NCI-H146 (cell line): ENCODE measurements around the gene C4B.
"Not testable (repeated sequence)": the region's sequence is repeated elsewhere in the genome, so short reads cannot be mapped to it uniquely, and the experiment has no call there.

ENCODE experiments used
- DNase-seq: peaks from one replicate; lab custom pipeline; 2025; lab: John Stamatoyannopoulos, UW

The C4B gene

GRCh38 chr6:32014547-32014946 is at the start of gene C4B:
Gene C4B, plus strand, starts transcription at chr6:32014795. Its CDS starts 51 bp downstream, at chr6:32014846.
- DNase-seq: not testable (repeated sequence)

- DNase-seq: no peak
Measured at GRCh38 chr6:31965700-31966099, 48.9 kb upstream of the C4B start.

- DNase-seq: no peak
Measured at GRCh38 chr6:31966506-31966905, 48.1 kb upstream of the C4B start.

- DNase-seq: no peak
Measured at GRCh38 chr6:31966997-31967925, 47.3 kb upstream of the C4B start.

GRCh38 chr6:31967926-31968320 is 46.7 kb upstream of the C4B start:
- no peak for DNase-seq

- DNase-seq: no peak
Measured at GRCh38 chr6:31968326-31968725, 46.3 kb upstream of the C4B start.

- no peak for DNase-seq
Measured at GRCh38 chr6:31968791-31969711, 45.5 kb upstream of the C4B start.

- DNase-seq: no peak
Measured at GRCh38 chr6:31969712-31970603, 44.6 kb upstream of the C4B start.

- DNase-seq: peak; percentile 15
Measured at GRCh38 chr6:31970604-31971271, 43.9 kb upstream of the C4B start.

GRCh38 chr6:31971279-31971992 is 43.2 kb upstream of the C4B start:
- peak; percentile 22 for DNase-seq

- DNase-seq: peak; percentile 98
Measured at GRCh38 chr6:31971993-31972708, 42.4 kb upstream of the C4B start, which contains the start of gene DXO. Gene DXO, minus strand, starts transcription at chr6:31972138. Its CDS starts 463 bp downstream, at chr6:31971675.

- peak; percentile 12 for DNase-seq
Measured at GRCh38 chr6:31972709-31973350, 41.8 kb upstream of the C4B start.

- not testable (repeated sequence) for DNase-seq
Measured at GRCh38 chr6:31976065-31976464, 38.5 kb upstream of the C4B start.

- no peak for DNase-seq
Measured at GRCh38 chr6:31977816-31978431, 36.7 kb upstream of the C4B start.

- no peak for DNase-seq
Measured at GRCh38 chr6:31978831-31979230, 35.8 kb upstream of the C4B start.

GRCh38 chr6:31979238-31979898 is 35.2 kb upstream of the C4B start:
- DNase-seq: no peak

- not testable (repeated sequence) for DNase-seq
Measured at GRCh38 chr6:31980195-31980876, 34.3 kb upstream of the C4B start.
